A172 (cell line): ENCODE results near the gene CDC42EP2. TPM values are rescaled to one million over a fixed set of nuclear protein-coding genes. Genes with fewer than 3 reads are reported as not detected.
"Not testable (repeated sequence)": the region's sequence is repeated elsewhere in the genome, so short reads cannot be mapped to it uniquely, and the experiment has no call there.

Experiments
- DNase-seq: peaks from one replicate; pipeline ENCODE4 v3.0.0-alpha.2; 2015; ENCODE audit warnings: low spot score
- total RNA-seq: library from RNA; depleted of rRNA; stranded (reverse); fragments of >200 nt; shearing (Covaris generic); gene quantifications from 2 replicates; pipeline ENCODE4 v1.2.3, GENCODE V29; 2014

Gene CDC42EP2
- total RNA-seq, 1 experiment from 2014 or later: 1.7 TPM

GRCh38 chr11:65317025-65317786 is 2.5 kb downstream of the CDC42EP2 start:
- peak; percentile 92 for DNase-seq

GRCh38 chr11:65320386-65321075 is 5.9 kb downstream of the CDC42EP2 start:
- no peak for DNase-seq

- no peak for DNase-seq
Observed at GRCh38 chr11:65321076-65321475, 6.4 kb downstream of the CDC42EP2 start.

GRCh38 chr11:65321828-65322485 is 7.3 kb downstream of the CDC42EP2 start:
- no peak for DNase-seq

GRCh38 chr11:65323813-65324212 is 9.1 kb downstream of the CDC42EP2 start:
- DNase-seq: no peak

GRCh38 chr11:65325435-65325834 is 10.8 kb downstream of the CDC42EP2 start:
- DNase-seq: no peak

- DNase-seq: no peak
Observed at GRCh38 chr11:65327021-65327420, 12.4 kb downstream of the CDC42EP2 start.

- DNase-seq: no peak
Observed at GRCh38 chr11:65329478-65329877, 14.8 kb downstream of the CDC42EP2 start.

- DNase-seq: peak; percentile 87
Observed at GRCh38 chr11:65329944-65330403, 15.3 kb downstream of the CDC42EP2 start.

GRCh38 chr11:65330544-65330943 is 15.9 kb downstream of the CDC42EP2 start:
- no peak for DNase-seq

- DNase-seq: not testable (repeated sequence)
Observed at GRCh38 chr11:65332591-65332990, 17.9 kb downstream of the CDC42EP2 start.

- no peak for DNase-seq
Observed at GRCh38 chr11:65334696-65335295, 20.1 kb downstream of the CDC42EP2 start.

GRCh38 chr11:65338676-65339075 is 24.0 kb downstream of the CDC42EP2 start:
- no peak for DNase-seq

GRCh38 chr11:65340226-65340625 is 25.6 kb downstream of the CDC42EP2 start:
- DNase-seq: no peak

- no peak for DNase-seq
Observed at GRCh38 chr11:65341856-65342255, 27.2 kb downstream of the CDC42EP2 start.

- no peak for DNase-seq
Observed at GRCh38 chr11:65351511-65351910, 36.8 kb downstream of the CDC42EP2 start.

- DNase-seq: no peak
Observed at GRCh38 chr11:65352783-65353182, 38.1 kb downstream of the CDC42EP2 start.

GRCh38 chr11:65353376-65353775 is 38.7 kb downstream of the CDC42EP2 start:
- no peak for DNase-seq

- DNase-seq: no peak
Observed at GRCh38 chr11:65353900-65354264, 39.2 kb downstream of the CDC42EP2 start.

GRCh38 chr11:65354265-65355012 is 39.8 kb downstream of the CDC42EP2 start, which contains the start of gene TIGD3:
Gene TIGD3, plus strand, starts transcription at chr11:65354751. Its CDS starts 1,058 bp downstream, at chr11:65355809.
- peak; percentile 86 for DNase-seq

- no peak for DNase-seq
Observed at GRCh38 chr11:65355013-65355775, 40.5 kb downstream of the CDC42EP2 start.
